Stimulated activated CD4-positive, alpha-beta T cell treated with anti-CD3 and anti-CD28 coated beads, Interleukin-15, amount 100 ng/mL, for 1 hour (primary cell): Measurements from ENCODE around the gene CES1.
"Not testable (repeated sequence)": the region's sequence is repeated elsewhere in the genome, so short reads cannot be mapped to it uniquely, and the experiment has no call there.

ENCODE experiments used
- DNase-seq, 2 donors: peaks; one replicate each; pipeline ENCODE4 v3.0.0-alpha.2; 2020; ENCODE audit warnings: low read depth in 1 of 2, low spot score in 1 of 2

CES1 gene

DNA sequence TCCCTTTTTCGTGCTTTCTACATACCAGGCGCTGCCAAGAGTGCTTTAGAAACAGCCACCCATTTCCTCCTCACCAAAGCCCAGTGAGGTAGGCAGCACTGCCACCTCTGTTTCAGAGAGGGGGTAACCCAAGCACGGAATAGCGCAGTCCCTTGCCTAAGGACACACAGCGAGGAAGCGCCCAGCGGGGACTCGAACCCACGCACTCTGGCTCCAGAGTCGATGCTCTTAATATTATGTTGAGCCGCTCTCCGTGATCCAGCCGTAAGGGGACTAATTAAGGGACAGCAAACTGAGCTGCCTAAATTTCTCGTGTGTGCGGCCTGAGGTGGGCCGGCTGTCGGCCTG is 497 bp downstream of the CES1 start:
- no peak for DNase-seq

GRCh38 chr16:55830658-55831294 is 2.1 kb downstream of the CES1 start:
- no peak for DNase-seq

- DNase-seq = not testable (repeated sequence)
Observed at GRCh38 chr16:55829232-55829631, 3.7 kb downstream of the CES1 start.

DNA sequence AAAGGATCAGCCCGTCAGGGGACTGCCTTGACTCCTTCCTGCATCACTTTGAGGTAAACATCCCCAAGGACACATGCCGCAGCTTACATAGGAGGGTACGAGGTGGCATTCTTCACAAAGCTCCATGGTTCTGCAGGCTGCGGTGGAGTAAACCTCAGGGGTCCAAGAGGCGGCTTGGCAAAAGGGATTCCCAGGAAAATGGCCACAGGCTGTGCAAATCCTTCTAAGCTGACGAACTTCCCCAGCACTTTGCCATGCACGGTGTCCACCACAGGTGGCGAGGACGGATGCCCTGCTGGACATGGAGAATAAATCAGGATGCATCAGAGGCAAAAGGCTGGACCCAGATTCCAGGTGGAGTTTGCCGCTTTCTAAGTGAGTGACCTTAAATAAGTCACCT is 4.2 kb downstream of the CES1 start:
- DNase-seq = no peak

DNA sequence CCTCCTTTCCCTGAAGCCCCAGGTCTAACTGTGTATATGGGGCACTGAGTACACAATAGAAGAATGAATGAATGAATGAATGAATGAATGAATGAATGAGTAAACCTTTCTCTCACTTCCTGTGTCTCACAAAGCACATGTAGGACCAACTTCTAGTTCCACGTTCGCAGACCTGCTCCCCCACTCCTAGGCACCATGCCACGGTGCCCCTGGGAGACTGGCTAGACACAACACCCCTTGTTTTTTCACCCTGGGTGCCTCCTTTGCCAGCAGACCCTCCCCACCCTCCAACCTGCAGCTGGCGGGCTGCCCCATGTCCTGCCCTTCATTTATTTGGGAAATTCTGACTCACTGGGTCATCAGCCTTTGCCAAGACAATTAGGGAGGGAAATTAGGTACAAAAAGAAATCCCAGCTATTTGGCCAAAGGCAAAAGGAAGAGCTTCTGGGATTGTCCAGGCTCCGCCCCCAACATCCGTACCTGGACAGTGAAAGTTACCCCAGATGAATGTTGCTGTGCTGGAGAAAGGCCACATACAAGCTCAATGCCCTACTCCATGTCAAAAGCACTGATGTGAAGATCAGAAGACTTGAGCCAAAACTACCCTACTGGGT is 7.7 kb downstream of the CES1 start:
- no peak for DNase-seq

- DNase-seq = no peak
Observed at GRCh38 chr16:55824473-55825000, 8.4 kb downstream of the CES1 start.

- no peak for DNase-seq
Observed at GRCh38 chr16:55822280-55822810, 10.6 kb downstream of the CES1 start.

- no peak for DNase-seq
Observed at GRCh38 chr16:55821210-55821609, 11.7 kb downstream of the CES1 start.

GRCh38 chr16:55820615-55821014 is 12.3 kb downstream of the CES1 start:
- no peak for DNase-seq

DNA sequence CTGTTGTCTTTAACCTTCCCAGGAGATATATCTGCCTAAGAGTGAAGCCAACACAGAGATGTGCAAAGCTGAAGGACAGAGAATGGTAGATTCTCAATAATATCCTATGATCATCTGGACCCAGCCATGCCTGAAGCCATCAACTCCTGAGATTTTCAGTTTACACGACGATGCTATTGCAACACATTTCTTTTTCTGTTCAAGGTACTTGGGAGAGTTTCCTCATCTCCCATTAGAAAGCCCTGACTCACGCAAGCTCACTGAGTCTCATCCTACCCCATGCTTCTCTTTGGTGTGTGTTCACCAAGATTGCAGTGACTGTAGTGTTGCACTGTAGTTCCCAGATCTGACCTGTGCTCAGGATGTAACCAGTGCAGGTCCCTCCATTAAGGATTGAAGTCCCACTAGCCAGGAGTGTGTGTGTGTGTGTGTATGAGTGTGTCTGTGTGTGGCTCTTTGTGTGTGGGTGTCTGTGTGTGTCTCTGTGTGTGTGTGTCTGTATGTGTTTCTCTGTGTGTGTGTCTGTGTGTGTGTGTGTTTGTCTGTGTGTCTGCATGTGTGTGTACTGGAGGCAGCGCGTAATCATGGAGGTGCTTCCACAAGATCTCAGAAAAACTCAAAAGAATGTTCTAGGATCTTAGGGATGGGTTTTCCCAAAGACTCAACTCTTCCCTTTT is 15.5 kb downstream of the CES1 start:
- DNase-seq = no peak

DNA sequence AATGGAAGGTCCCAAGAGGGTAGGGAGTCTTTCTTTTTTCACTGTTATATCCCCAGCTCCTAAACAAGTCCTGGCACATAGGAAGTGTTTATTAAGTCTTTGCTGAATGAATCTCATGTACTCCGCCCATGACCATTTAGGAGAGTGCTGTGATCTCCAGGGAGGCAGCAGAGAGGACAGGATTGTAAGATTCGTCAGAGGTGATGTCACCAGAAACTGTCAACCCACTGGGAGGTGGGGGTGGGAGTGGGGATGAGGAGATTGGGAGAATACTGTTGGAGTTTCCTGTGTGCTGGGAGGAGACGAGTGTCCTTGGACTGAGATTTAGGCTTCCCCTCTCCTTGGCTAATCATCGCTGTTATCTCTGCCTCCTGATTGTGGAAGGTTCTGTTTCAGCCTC is 16.7 kb downstream of the CES1 start:
- not testable (repeated sequence) for DNase-seq

DNA sequence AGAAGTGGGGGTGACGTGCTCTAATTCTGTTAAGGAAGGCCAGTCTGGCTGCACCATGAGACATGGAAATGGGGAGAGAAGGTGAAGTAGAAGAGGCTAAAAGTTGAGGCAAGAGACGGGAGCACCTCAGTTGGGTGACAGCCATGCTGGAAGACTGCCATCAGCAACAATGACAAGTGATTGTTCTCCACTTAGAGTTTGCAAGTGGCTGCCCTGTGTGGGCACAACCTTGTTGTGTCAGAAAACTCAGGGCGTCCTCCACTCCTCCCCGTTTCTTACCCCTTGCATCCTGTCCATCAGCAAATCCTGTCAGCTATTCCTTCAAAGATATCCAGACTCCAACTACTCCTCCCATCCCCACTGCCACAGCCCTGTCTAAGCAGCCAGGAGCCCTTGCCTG is 17.6 kb downstream of the CES1 start:
- no peak for DNase-seq

GRCh38 chr16:55814174-55814573 is 18.7 kb downstream of the CES1 start:
- DNase-seq = not testable (repeated sequence)

GRCh38 chr16:55813730-55814129 is 19.2 kb downstream of the CES1 start:
- not testable (repeated sequence) for DNase-seq

DNA sequence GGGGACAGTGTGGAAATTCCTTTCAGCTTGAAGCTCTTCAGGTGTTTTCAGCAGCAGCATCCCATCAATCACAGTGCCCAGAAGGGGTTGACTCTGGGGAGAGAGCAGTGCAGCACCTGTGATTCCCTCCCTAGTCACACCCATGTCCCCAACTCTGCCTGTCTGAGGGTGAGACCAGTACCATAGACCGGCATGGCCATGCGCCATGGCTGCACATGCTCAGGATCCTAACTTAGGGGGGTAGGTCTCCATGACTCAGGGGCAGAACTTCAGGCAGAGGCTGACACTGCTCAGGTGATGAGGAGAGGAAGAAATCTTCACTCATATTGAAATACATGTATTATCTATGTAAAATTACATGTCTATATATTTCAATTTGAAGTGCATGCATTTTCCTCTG is 19.9 kb downstream of the CES1 start:
- no peak for DNase-seq

DNA sequence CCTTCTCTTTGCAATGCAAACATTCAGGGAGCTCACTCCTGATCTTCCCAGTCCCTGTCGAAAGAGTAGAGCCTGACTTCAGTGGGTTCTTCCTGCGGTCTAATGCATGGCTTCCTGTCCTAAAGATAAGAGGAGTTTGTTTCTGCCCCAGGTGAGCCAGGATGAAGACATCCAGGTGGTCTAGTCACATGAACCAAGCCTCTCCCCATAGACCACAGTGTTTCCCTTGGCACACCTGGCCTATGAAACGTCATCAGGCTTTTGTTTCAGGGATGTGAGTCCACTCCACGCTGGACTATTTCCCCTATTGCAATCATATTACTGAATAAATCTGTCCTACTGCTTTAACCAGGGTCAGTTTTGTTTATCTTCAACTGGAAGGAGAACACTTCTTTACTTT is 21.1 kb downstream of the CES1 start:
- no peak for DNase-seq

DNA sequence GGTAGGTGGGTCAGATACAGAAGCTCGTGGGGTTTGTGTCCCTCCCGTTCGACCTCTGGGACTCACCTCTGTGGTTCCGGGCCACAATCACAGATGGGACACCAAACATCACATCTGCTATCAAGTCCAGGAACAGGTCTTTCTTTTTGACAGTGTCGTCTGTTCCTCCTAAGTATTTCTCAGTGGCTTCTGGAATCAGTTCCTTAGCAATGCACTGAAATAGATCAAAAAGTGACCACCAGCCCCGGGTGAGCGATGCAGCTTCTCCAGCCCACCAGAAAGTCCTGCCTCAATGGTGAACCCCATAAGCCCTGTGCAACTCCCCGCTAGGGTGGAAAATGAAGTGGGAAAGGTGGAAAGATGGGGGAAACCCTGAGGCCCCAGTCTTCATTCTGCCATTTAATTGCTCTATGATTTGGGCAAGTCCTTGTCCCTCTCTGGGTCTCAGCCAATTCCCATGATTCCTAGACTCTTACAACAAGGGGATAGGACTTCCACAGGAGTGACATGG is 22.4 kb downstream of the CES1 start:
- no peak for DNase-seq

GRCh38 chr16:55809851-55810250 is 23.0 kb downstream of the CES1 start:
- no peak for DNase-seq

- no peak for DNase-seq
Observed at GRCh38 chr16:55809386-55809785, 23.5 kb downstream of the CES1 start.

GRCh38 chr16:55808286-55808685 is 24.6 kb downstream of the CES1 start:
- not testable (repeated sequence) for DNase-seq

- not testable (repeated sequence) for DNase-seq
Observed at GRCh38 chr16:55805104-55805503, 27.8 kb downstream of the CES1 start.

DNA sequence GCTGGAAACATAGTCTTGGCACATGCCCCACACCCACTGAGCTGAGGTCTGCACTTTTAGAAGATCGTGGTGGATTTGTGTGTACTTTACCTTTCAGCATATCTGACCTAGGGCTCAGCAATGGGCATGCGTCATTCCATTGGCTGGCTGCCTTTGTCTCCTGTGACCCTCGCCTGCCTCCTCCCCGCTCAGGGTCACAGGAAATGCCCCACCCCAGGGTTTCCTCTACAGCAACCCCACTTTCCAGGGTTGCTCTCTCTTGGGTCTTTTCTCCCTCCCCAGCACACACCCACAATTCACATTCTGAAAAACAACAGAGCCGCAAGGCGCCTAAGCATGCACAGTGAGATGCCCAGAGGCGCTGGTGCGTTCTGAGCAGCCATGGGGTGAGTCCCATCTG is 29.2 kb downstream of the CES1 start:
- DNase-seq = not testable (repeated sequence)
